Left forelimb (tissue), 1 donor: ENCODE measurements around the gene LRRC8A.
"Not testable (repeated sequence)": the region's sequence is repeated elsewhere in the genome, so short reads cannot be mapped to it uniquely, and the experiment has no call there.

ENCODE experiments used
- DNase-seq: peaks from one replicate; pipeline ENCODE4 v3.0.0-alpha.2; 2018; ENCODE audit warnings: low spot score

LRRC8A gene

GRCh38 chr9:128870128-128870940 is 11.6 kb upstream of the LRRC8A start:
- DNase-seq, result no peak

DNA sequence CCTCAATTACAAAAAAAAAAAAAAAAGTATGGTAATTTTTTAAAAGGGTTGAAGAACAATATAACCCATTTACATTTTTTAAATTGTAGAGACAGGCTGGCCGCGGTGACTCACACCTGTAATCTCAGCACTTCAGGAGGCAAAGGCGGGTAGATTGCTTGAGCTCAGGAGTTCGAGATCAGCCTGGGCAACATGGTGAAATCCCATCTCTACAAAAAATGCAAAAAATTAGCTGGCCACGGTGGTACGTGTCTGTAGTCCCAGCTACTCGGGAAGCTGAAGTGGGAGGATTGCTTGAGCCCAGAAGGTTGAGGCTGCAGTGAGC is 11.0 kb upstream of the LRRC8A start:
- not testable (repeated sequence) for DNase-seq

- DNase-seq, result no peak
These were observed 4.1 kb upstream of the LRRC8A start for GRCh38 chr9:128877852-128878251.

DNA sequence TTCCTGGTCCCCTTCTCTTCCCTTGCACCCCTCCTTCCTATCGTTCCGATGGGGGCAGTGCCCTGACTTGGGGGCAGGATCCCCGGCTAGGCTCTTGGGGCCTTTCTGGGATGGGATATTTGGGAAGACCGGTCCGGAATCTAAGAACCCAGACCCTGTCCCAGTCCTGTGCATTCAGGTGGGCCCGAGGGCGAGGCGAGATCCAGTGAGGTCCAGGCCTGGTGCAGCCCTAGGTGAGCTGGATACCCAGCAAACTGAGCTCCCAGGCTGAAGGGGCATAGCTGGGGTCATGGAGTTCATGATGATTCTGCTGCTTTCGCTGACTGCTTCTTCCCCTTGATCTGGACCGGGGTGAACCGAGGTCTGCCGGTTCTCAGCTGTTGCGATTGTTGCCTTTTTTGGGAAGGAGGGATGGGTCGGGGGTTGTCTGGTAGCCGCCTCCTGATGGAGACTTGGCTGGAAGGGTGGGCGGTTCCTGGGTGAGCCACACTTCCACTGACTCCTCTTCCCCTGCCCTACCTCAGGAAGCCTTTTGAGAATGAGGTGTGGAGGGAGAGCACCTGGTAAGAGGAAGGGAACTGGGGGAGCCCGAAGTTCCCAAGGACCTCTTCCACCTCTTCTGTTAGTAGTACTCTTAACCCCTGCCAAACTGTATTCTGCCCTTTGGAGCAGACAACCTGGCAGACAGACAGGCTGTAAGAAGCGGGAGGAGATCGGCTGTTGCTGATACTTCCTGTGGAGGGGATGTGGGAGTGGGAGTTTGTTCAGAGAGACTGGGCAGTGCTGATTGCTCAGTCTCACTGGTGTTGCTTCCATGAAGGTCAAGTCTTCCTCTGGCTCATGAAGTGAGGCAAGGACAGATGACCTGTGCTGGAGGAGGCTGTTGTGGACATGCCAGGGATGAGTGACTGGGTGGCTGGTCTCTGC is 1.0 kb downstream of the LRRC8A start:
- peak; percentile 73 for DNase-seq

GRCh38 chr9:128884164-128884563 is 2.2 kb downstream of the LRRC8A start:
- DNase-seq, result no peak

DNA sequence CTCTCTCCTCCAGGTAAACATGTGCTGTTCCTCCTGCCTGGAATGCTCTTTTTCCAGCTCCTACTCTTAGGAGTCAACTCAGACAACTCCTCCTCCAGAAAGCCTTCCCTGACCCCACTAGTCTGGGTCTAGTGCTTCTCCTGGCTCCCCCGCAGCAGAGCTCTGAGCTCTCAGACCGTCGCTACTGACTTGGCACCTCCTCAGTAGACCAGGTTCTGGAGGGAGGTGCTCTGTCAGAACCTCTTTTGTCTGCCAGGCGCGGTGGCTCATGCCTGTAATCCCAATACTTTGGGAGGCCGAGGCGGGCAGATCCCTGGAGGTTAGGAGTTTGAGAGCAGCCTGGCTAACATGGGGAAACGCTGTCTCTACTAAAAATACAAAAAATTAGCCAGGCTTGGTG is 3.4 kb downstream of the LRRC8A start:
- DNase-seq, result no peak

- DNase-seq, result no peak
These were observed 3.9 kb downstream of the LRRC8A start for GRCh38 chr9:128885798-128886197.

DNA sequence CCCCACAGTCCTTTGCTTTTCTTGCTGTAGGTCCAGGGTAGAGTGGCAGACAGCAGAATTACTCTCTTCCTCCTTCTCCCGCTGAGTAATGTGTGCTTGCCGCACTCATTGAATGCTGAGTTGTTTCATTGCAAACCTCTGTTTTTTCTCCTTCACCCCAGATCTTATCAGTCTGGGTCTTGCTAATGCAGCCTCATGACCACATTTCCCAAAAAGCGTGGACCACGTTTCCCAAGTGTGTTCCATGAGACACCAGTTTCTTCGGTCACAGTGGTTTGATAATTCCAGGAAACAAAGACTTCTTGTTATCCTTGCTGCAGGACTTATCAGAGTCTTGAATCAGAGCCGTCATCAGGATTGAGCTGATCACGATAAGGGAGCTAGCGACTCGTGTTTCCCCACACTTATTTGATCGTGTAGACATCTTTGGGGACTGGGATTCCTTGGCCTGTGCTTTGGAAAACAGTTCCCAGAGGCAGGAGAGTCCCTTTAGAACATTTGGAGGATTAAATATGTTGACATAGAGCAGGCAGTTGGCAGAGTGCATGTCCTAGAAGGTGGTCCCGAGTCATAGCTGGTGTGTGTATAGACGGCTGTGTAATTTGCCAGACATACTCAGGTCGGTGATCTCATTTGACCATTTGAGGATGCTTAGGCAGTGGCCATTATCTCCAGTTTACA is 4.4 kb downstream of the LRRC8A start:
- DNase-seq, result no peak

GRCh38 chr9:128887049-128887448 is 5.1 kb downstream of the LRRC8A start:
- no peak for DNase-seq

DNA sequence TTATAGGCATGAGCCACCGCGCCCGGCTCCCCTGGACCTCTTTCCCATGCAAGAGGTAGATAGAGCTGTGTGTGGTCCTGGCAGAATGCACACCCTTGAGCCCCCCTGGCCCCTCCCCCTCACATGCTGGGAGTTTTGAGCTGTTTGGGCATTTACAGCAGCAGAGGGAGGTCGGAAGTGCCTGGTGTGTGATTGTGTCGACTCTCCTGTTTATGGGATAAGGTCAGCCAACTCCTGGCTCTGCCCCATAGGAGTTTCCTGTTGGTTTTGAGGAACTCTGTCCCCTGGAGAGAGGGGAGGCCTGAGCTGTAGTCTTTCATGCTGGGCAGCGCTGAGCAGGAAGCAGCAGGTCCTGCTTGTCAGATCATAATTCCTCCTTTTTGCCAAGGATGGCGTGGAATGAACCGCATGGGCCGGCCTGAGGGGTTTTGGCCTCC is 6.0 kb downstream of the LRRC8A start:
- no peak for DNase-seq

- DNase-seq, result peak; percentile 53
These were observed 9.6 kb downstream of the LRRC8A start for GRCh38 chr9:128891321-128892220.

- DNase-seq, result no peak
These were observed 10.4 kb downstream of the LRRC8A start for GRCh38 chr9:128892221-128892921.

GRCh38 chr9:128893354-128893753 is 11.4 kb downstream of the LRRC8A start:
- DNase-seq, result no peak

GRCh38 chr9:128894764-128895163 is 12.8 kb downstream of the LRRC8A start:
- no peak for DNase-seq

DNA sequence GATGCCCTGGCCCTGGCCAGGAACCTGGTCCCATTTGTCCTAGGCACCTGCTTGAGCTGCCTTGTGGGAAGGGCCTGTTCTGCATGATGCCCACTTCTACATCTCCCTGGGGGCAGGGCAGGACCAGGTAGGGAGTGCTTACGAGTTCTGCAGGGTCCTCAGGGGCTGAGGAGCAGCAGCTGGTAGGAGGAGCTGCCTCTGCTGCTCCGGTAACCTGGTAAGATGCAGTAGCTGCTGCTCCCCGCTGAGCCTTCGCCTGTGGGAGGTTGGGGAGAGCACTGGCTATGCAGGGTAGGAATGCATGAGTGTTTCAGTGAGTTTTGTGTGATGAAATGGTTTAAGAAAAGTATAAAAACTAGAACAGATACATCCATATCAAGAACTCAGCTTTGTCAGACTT is 13.6 kb downstream of the LRRC8A start:
- no peak for DNase-seq

DNA sequence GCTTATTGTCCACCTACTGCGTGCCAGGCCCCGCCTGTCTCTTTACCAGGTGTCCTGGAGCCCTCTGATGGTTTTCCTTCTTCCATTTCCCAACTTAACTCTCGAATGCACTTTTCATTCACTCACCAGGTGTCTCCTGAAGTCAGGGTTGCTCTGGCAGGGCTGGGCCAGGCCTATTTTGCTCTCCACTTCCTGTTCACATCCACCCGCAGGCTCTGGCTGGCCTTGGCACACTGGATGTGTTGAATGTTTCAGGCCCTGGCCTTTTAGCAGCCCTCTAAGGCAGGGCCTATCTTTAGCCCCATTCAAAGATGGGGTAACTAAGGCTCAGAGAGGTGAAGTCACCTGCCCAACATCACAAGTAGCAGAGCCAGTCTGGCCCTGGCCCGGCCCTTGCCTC is 16.4 kb downstream of the LRRC8A start:
- DNase-seq, result no peak

DNA sequence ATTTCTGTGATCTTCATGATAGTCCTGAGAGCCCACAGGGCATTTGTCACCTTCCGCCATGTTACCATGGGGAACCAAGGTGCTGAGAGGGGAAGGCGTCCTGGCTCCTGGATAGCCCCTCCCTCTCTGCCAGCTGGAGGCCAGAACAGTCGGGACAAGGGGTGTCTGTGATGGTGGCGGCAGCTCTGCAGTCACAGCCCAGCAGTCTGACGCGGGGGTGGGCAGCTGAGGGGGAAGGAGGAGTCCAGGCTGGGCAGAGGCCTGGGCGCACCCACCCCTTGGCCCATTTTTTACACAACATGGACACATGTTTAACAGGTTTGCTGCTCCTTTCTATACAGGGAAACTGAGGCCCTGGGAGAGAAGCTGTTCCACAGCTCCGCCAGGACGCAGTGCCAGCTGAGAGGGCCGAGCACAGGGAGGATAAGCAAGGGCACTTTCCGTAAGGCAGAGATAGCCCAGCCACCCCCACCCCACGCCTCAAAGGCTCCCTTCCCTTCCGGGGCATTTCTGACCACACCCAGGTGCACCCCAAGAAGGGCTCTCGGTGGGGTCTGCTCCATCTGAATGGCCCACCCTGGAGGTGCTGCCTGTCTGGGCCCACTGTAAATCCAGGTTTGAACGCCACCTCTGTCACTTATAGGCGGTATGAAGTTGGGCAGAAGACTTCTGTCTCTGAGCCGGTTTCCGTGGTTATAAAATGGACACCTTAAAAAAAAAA is 17.1 kb downstream of the LRRC8A start:
- DNase-seq, result no peak

- no peak for DNase-seq
These were observed 17.8 kb downstream of the LRRC8A start for GRCh38 chr9:128899566-128900322.

DNA sequence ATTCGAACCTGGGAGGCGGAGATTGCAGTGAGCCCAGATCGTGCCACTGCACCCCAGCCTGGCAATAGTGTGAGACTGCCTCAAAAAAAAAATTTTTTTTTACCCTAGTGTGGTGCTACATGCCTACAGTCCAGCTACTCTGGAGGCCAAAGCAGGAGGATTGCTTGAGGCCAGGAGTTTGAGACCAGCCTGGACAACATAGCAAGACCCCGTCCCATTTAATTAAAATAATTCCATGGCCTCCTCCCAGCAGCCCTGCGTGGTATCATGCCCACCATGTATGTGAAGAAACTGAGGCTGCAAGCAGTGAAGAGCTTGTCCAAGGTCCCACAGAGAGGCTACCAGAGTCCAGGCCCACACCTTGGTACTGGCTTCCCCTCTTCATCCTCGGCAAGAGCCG is 19.4 kb downstream of the LRRC8A start:
- DNase-seq, result no peak
